GM12874 (cell line): ENCODE data around the gene CLDN2.

Source experiments
- CTCF ChIP-seq: IDR thresholded peaks from 2 replicates; pipeline ENCODE4 v1.5.1; 2011; ENCODE audit warnings: low read depth, mild to moderate bottlenecking, control low read depth, low read length, moderate library complexity; ENCODE audit not compliant: insufficient read depth

CLDN2 gene

GRCh38 chrX:106951230-106951629, 31.0 kb downstream of the CLDN2 start:
- TF ChIP-seq CTCF: no peak

DNA sequence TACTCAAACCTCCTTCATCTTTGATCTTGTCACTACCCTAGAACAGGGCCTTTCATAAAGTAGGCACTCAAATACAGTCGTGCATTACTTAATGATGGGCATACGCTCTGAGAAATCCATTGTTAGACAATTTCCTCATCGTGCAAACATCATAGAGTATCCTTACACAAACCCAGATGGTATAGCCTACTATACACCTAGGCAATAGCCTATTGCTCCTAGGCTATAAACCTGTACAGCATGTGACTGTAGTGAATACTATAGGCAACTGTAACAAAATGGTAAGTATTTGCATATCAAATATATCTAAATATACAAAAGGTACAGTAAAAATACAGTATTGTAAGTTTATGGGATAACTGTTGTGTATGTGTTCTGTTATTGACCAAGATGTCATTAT, 31.9 kb downstream of the CLDN2 start:
- no peak for TF ChIP-seq CTCF

DNA sequence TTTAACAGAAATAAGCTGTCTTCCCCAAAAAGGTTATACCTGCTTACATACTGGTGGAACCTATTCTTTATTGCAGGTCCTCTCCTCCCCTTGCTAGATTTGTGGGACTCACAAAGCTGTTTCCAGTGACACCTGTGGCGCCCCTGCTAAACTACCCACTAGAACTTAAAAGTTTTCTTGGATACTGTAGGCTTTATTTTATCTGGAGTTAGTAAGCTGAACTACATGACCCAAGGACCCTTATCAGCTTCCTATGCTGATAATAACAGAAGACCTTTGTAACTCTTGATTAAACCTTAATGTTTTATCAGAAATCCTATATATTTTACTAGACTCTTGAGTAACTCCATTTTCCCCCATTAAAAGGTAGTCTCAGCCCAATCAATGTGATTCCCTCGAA, 32.3 kb downstream of the CLDN2 start:
- TF ChIP-seq CTCF: no peak

GRCh38 chrX:106952988-106953387, 32.8 kb downstream of the CLDN2 start:
- no peak for TF ChIP-seq CTCF

DNA sequence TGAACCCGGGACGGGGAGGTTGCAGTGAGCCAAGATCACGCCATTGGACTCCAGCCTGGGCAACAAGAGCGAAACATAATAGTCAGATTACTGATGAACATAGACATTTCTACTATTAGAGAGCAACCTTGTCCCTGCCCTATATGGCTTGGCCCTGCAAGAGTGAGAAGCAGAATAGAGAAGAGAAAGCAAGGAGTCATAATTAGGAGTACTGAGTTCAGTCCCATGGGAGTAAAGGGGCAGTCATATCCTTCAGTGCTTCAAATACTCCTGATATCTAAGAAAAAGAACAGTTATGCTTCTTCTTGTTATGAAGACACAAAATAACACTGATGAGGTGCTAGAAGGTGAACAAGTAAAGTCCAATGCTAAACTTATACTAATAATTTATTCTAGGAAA, 33.8 kb downstream of the CLDN2 start:
- TF ChIP-seq CTCF: no peak

DNA sequence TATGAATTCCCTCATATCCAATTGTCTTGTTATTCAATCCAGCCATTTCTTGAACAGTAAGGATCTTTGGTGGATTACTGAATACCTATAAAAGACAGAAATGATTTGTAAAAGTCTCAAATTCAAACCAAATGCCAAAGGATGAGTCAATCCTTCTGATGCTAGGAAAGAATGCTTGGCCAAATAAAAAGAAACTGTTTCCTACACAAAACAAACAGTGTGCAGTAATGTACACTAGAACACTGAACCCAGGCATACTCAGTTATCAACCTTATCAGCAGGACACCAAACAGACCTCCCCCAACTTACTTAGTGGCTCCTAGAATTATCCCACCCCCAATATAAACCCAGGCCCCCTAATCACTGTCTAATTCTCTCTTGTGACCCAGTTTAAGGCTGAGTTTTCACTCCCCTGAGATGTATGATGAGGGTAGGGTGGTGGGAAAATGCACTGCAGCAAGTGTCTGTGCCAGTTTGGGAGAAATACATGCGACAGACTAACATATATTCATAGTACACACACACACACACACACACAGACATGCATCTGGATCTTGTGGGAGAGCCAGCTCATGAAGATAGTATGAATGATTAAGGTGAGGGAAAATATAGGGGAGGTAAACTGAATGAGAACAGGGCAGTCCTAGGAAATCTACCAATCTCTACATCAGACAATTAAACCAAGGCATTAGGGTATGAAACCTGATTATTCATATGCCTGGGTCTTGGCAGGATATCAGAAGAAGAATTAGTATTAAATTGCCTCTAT, 35.0 kb downstream of the CLDN2 start:
- TF ChIP-seq CTCF: no peak

- no peak for TF ChIP-seq CTCF
These were observed 37.7 kb downstream of the CLDN2 start for GRCh38 chrX:106957856-106958255.
